K562 (cell line): ENCODE data around the gene GPATCH3.

Source experiments
- CTCF ChIP-seq, 3 experiments: IDR thresholded peaks in 2 of 3; conservative IDR thresholded peaks in 1 of 3; 2 replicates each; pipeline ENCODE4 v1.5.1; 2011 to 2012; ENCODE audit warnings: low read length in 3 of 3, mild to moderate bottlenecking in 3 of 3, control low read depth in 2 of 3, improper control_type of control experiment in 1 of 3, inconsistent platforms in 1 of 3, low read depth in 1 of 3, mixed read lengths in 1 of 3, moderate library complexity in 1 of 3; ENCODE audit not compliant: insufficient read depth in 2 of 3
- HDAC2 ChIP-seq: fragments of 450-650 bp; IDR thresholded peaks from 2 replicates; pipeline ENCODE4 v1.6.1; 2016; ENCODE audit warnings: mild to moderate bottlenecking
- LEF1 ChIP-seq: fragments of 450-650 bp; IDR thresholded peaks from 2 replicates; pipeline ENCODE4 v1.6.1; 2016; ENCODE audit warnings: mild to moderate bottlenecking
- PKNOX1 ChIP-seq: fragments of 450-650 bp; IDR thresholded peaks from 2 replicates; pipeline ENCODE4 v1.6.1; 2016
- POLR2AphosphoS5 ChIP-seq: IDR thresholded peaks from 2 replicates; pipeline ENCODE4 v1.6.1; 2011; ENCODE audit warnings: mild to moderate bottlenecking, low read depth, low read length, moderate library complexity; ENCODE audit not compliant: control insufficient read depth, insufficient read depth
- RAD21 ChIP-seq, 2 experiments: fragments of 250-450 bp in 1 of 2; fragments of 450-650 bp in 1 of 2; sonication (Bioruptor Pico) in 1 of 2; formaldehyde crosslinking in 1 of 2; IDR thresholded peaks in 1 of 2; conservative IDR thresholded peaks in 1 of 2; 2 replicates each; pipeline versions ENCODE4 v1.4.0 to v1.8.0; 2020 to 2022; ENCODE audit warnings: mild to moderate bottlenecking in 2 of 2, moderate library complexity in 1 of 2
- RBM15 ChIP-seq: fragments of 200-400 bp; formaldehyde crosslinking; IDR thresholded peaks from 2 replicates; pipeline ENCODE4 v1.6.1; 2018; ENCODE audit warnings: mild to moderate bottlenecking, low read length, moderate library complexity; ENCODE audit not compliant: insufficient read depth
- SRF ChIP-seq, 2 experiments: fragments of 250-450, 450-650 bp in 1 of 2; sonication (Bioruptor Pico) in 1 of 2; sonication (generic) in 1 of 2; formaldehyde crosslinking; IDR thresholded peaks; 2 replicates each; pipeline versions ENCODE4 v1.5.0 to v1.5.1; 2020 to 2022; ENCODE audit warnings: mild to moderate bottlenecking in 1 of 2, missing genetic modification reagents in 1 of 2
- ZNF217 ChIP-seq: sonication (generic); formaldehyde crosslinking; IDR thresholded peaks from 2 replicates; pipeline ENCODE4 v1.8.0; 2022; ENCODE audit warnings: mild to moderate bottlenecking, missing genetic modification reagents
- ZNF431 ChIP-seq: sonication (generic); formaldehyde crosslinking; IDR thresholded peaks from 2 replicates; pipeline ENCODE4 v1.8.0; 2022; ENCODE audit warnings: mild to moderate bottlenecking, missing genetic modification reagents
- ZSCAN29 ChIP-seq: fragments of 450-650 bp; IDR thresholded peaks from 2 replicates; pipeline ENCODE4 v1.6.1; 2017

- TF ChIP-seq HDAC2 (no peak), LEF1 (no peak), ZSCAN29 (no peak), ZNF217 (CRISPR knock-in tag) (no peak), ZNF431 (CRISPR knock-in tag) (no peak), SRF (CRISPR knock-in tag; IDR thresholded peaks at IDR 0.05) (no peak), PKNOX1 (no peak), POLR2AphosphoS5 (no peak), CTCF (IDR thresholded peaks at IDR 0.05 in 2 of 3, conservative IDR thresholded peaks at IDR 0.05 in 1 of 3; ENCODE audit: insufficient read depth in 2 of 3, low read depth in 1 of 3, low read length in 3 of 3) (peak; percentile 28 to 49 (median 39); a peak in 4 of 6 replicates), RBM15 (no peak), RAD21 (CRISPR knock-in tag; conservative IDR thresholded peaks at IDR 0.05 in 1 of 2, IDR thresholded peaks at IDR 0.05 in 1 of 2) (no peak)
These were observed 39.0 kb downstream of the GPATCH3 start for GRCh38 chr1:26861286-26861701.
